Embryonic facial prominence (tissue), 1 donor: ENCODE data around the gene LPAR1.

ENCODE experiments used
- DNase-seq: peaks from one replicate; pipeline ENCODE4 v3.0.0-alpha.2; 2016; ENCODE audit errors: extremely low spot score

Gene LPAR1

DNA sequence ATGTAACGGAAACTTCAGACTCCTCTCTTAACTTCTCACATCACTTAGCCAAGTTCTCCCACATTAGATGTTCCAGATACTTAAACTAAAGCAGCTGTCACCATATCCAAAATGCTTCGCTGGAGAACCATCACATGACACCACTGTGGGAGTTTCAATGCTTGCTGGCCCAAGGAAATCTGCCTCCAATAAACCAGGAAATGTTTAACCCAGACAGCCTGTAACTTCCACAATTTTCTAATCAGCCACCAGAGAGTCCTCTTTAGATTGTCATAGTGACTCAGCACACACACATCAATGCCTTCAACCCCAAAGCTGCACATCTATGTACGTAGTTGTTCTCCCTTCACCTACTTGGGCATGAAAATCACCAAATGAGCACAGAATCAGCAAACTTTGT is 118.7 kb downstream of the LPAR1 start:
- no peak for DNase-seq

DNA sequence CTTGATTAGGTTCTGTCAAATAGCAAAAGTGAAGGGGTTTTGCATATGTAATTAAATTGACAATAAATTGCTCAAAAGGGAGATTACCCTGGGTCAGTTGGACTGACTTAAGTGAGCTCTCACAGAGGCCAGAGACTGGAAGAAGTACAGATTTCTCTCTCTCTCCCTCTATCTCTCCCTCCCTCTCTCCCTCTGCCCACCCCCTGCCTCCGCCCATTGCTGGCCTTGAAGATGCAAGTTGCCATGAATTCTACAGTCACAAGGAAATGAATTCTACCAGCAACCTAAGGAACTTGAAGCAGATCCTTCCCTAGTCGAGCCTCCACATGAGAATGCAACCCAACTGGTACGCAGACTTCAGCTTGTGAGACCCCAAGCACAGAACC is 119.2 kb downstream of the LPAR1 start:
- no peak for DNase-seq

DNA sequence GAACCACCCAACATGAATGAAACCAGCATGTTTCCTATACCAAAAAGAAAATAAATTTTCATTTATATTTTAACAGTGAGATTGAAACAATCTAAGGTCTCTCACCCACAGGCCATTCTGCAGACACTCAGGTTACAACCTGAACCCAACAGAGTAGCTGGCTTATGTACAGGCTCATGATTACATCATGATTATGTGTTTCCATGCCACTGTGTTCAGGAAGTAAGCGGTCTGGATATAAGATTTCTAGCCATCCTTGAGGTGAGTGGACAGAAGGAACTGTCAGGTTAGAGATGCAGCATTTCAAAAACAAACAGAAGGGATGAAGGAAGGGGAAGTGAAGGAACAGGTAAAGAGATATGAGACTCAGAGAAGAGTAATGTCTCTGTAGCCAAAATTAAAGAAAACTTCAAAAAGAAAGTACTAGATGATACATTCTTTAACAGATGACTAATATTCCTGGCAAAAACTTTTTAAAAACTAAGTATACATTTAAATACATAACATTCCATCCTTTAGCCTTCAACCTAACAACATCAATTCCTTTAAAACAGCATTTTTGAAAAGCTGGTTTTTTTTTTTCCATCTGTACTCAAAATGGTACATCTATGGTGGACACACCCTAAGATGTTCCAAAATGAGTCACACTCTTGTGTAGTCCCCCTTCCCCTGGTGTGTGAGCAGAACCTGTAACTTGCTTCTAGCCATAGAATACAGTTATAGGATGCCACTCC is 119.8 kb downstream of the LPAR1 start:
- no peak for DNase-seq

- no peak for DNase-seq
These were observed 121.9 kb downstream of the LPAR1 start for GRCh38 chr9:110916403-110916802.

DNA sequence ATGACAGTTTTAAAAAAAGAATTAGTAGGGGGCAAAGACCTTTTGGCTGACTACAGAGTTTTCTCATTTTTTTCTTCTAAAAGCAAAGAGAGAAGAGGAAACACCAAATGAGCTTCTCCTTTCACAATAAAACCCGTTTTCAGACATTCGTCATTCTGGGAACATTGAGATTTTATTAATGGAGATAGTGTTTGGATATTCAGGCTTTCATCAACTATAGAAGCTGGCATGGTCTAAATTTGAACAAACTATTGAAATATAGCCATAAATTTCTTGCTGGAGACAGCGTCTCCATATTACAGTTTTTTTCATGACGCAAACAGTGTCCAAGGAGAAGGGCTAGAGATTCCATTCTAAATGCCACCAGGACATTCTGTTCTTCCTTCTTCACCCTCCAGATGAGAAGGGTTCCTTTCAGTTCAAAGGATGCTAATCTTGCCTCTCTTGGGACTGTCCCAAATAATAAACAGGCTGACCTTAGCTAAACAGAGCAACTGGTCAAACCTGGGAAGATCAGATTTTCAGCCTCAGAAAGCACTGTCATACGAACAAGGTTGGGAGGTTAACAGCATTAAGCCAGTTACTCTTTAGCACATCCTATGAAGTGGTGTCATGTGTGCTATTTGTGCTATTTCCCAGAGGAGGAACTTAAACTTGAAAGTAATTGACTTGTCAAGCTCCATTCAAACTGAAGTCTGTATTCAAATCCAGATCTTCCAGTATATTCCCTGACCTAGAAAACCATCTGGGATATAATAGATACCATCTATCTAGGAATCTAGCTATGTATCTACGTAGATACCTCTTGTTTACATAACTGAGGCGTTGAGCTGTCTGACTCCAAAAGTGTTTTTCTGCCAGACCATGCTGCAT is 125.6 kb downstream of the LPAR1 start:
- no peak for DNase-seq

- no peak for DNase-seq
These were observed 126.4 kb downstream of the LPAR1 start for GRCh38 chr9:110911659-110912418.

GRCh38 chr9:110908894-110909293 is 129.4 kb downstream of the LPAR1 start:
- DNase-seq: no peak

DNA sequence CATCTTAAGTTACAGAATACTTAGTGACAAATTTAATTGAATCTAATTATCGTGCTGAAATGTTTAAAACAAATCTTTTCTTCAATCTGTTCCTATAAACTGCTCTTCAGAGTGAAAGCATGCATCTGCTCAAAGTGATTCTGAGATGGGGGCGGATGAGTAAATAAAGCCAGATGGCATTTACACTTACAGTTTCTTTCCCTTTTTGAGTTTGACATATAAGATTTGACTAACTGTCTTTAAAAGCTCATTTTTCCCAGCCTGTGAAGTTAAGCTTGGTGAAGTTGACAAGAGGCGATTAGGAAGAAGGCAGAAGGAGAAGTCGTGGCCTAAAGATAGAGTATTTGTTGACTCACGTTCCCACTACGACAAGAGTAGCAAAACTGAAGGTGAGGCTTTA is 137.4 kb downstream of the LPAR1 start:
- DNase-seq: no peak

DNA sequence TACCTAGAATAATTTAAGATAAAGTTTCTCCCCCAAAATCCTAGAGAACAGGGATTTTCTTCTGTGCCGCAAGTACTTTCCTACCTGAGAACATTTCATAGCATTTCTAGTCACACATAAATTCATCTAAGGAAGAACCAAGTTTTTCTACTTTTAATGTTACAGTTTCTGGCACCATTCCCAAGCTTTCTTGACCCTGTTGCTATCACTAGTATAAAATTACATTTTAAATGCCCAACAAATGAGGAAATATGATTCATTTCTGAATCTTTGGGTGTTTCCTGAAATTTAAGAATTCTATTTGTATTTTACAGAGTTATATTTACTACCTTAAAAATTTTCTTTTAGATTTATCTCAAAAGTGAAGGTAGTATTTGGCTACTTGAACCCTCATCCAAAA is 137.8 kb downstream of the LPAR1 start:
- no peak for DNase-seq

- no peak for DNase-seq
These were observed 139.4 kb downstream of the LPAR1 start for GRCh38 chr9:110898866-110899265.

- no peak for DNase-seq
These were observed 139.9 kb downstream of the LPAR1 start for GRCh38 chr9:110898358-110898757.

GRCh38 chr9:110897943-110898342 is 140.3 kb downstream of the LPAR1 start:
- no peak for DNase-seq

- DNase-seq: no peak
These were observed 142.9 kb downstream of the LPAR1 start for GRCh38 chr9:110895147-110895905.

DNA sequence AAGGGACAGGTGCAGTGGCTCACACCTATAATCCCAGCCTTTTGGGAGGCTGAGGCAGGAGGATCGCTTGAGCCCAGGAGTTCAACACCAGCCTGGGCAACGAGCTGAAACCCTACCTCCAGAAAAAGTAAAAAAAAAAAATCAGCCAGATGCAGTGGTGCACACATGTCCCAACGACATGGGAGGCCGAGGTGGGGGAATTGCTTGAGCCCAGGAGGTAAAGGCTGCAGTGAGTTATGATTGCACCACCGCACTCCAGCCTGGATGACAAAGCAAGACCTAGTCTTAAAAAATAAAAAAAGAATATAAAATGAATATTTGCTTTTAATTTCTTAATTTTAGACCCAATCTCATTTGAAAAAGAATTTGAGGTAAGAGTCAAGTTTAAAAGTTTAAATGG is 143.5 kb downstream of the LPAR1 start:
- no peak for DNase-seq

DNA sequence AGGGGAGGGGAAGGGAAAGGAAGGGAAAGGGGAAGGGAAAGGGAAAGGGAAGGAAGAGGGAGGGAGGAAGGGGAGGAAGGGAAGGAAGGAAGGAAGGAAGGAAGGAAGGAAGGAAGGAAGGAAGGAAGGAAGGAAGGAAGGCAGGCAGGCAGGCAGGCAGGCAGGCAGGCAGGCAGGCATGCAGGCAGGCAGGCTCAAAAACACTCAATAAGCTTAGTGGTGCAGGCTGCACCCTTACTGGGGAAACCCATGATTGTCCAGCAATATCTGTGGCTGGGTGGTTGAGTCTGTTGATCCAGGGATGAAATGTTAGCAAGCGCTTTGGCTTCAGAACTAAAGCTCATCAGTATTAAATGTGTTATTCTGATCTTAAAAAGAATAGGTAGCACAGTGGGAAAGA is 145.6 kb downstream of the LPAR1 start:
- DNase-seq: no peak

DNA sequence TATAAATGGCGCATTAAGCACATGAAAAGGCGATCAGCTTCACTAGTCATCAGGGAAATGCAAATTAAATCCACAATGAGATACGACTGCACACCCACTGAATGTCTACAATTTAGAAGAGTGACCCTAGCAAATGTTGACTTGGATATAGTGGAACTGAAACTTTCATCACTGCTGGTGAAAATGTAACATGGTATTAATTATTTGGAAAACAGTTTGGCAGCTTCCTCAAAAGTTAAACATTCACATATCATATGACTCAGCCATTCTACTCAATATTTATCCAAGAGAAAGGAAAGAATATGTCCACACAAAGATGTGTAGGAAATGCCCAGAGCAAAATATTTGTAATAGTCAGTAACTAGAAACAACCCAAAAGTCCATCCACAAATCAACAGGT is 146.5 kb downstream of the LPAR1 start:
- DNase-seq: no peak

- DNase-seq: no peak
These were observed 147.9 kb downstream of the LPAR1 start for GRCh38 chr9:110890416-110890815.

DNA sequence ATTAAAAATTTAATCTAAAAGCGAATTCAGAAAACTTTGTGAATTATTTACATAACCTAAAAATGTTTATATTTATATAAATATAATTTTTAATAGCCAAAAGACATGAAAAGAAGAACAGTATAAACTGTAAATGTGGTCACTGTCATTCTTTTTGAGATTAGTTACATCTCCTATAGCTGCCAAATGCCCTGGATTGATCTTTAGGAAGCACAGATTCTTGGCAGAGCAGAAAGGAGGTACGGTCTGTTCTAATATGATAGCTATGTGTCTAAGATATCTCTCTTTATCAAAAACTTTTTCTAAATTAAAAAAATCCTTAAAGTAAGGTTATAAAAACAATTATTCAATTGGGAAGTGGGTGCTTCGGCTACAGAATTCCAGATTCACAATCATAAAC is 151.0 kb downstream of the LPAR1 start:
- no peak for DNase-seq

DNA sequence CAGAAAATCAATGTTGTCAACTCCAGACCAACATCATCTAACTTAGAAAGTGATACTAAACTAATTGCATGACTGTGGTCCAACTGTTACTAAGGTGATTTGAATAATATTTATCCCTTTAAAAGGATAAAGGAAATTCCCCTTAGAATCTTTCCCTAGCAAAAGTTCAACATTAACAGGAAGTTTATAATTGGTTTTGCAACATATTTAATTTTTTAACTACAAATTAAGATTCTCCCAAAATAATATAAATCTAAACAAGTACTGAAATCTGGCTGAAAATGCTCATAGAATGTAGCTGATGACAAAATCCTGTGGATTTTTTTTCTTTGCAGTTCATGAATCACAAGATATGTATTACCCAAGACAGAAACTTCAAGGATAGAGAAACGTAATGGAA is 151.4 kb downstream of the LPAR1 start:
- DNase-seq: no peak

GRCh38 chr9:110880189-110880588 is 158.1 kb downstream of the LPAR1 start:
- DNase-seq: peak; percentile 62

DNA sequence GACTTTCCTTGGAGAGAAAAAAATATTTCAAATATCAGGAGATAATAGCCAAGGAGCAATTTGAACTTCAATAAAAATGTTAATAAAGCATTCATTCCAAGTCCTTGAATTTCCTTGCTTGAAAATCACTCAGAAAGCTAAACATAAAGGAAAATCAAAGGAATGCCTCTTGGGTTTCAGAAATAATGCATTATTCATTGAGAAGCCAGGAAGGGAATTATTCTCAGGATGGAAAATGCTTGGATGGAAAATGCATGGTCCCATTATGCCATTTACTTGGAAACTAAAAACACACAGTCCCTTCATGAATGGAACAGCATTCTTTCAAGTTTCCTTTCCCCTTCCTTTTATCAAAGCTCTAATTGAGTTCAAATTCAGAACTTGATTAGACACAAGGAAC is 160.9 kb downstream of the LPAR1 start:
- peak; percentile 53 for DNase-seq

- peak; percentile 26 for DNase-seq
These were observed 161.3 kb downstream of the LPAR1 start for GRCh38 chr9:110876929-110877328.
